HEK293 (cell line): Measurements from ENCODE around the gene CLCN1.

Experiments
- ZNF184 ChIP-seq: fragments of 450-650 bp; IDR thresholded peaks from 2 replicates; pipeline ENCODE4 v1.5.1; 2018; ENCODE audit warnings: missing biosample characterization, mild to moderate bottlenecking, missing genetic modification characterization
- ZNF274 ChIP-seq, 2 experiments: fragments of 200-500 bp in 1 of 2; fragments of 450-650 bp in 1 of 2; sonication (Bioruptor generic) in 1 of 2; formaldehyde crosslinking in 1 of 2; IDR thresholded peaks; 2 replicates each; pipeline versions ENCODE4 v1.5.1 to v1.6.1; 2014 to 2016; ENCODE audit warnings: borderline replicate concordance in 1 of 2, inconsistent platforms in 1 of 2, low read length in 1 of 2, missing biosample characterization in 1 of 2, missing genetic modification characterization in 1 of 2
- ZNF350 ChIP-seq: fragments of 450-650 bp; formaldehyde crosslinking; IDR thresholded peaks from 2 replicates; pipeline ENCODE4 v1.5.0; 2017; ENCODE audit warnings: missing biosample characterization, mild to moderate bottlenecking, missing genetic modification characterization
- ZNF558 ChIP-seq: fragments of 450-650 bp; formaldehyde crosslinking; IDR thresholded peaks from 2 replicates; pipeline ENCODE4 v1.5.1; 2016; ENCODE audit warnings: missing biosample characterization, missing genetic modification characterization
- TF ChIP-seq, protein P1 (sequence below): fragments of 450-650 bp; formaldehyde crosslinking; IDR thresholded peaks from 2 replicates; pipeline ENCODE4 v1.5.1; 2016; ENCODE audit warnings: missing biosample characterization, missing genetic modification characterization
- TF ChIP-seq, protein P2 (sequence below): fragments of 450-650 bp; formaldehyde crosslinking; IDR thresholded peaks from 2 replicates; pipeline ENCODE4 v1.5.1; 2017; ENCODE audit warnings: missing biosample characterization, missing genetic modification characterization
- TF ChIP-seq, protein P3 (sequence below): fragments of 450-650 bp; formaldehyde crosslinking; IDR thresholded peaks from 2 replicates; pipeline ENCODE4 v1.5.1; 2016; ENCODE audit warnings: missing biosample characterization, missing genetic modification characterization

DNA sequence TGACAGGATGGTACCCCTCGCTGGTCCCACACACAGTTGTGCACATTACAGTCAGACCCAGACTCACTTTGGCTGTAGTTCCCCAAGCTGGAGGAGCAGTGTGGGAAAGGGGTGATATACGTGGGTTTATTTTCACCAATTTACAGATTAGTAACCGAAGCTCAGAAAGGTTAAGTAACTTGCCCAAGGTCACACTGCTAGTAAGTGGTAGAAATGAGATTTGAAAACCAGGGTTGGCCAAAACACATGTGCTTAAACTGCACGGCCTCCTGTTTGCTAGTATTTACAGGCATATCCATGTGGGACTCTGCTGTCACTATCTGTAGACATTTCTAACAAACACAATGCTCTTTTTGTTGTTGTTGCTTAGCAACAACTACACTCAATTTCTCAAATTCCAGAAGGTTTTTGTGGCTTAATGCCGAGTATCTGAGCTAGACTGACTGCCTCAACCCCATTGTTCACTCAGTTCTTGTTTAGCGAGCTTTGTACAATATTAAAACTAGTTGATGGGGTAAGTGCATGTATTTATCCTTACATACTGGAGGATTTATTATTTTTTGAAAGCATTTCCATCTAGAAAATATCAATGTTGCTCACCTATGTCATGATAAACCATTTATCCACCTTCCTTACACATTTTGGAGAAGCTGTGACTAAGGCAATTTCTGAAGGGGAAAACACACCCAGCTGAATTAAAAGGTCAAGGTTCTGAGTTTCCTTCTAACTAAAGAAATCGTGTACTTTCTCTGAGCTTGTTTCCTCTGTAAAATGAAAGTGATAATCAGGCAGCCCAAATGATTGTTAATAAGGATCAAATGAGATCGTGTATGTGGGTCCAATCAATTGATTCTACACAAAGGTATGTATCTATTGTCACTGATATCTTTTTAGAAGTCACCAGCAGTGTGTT lies 36.5 kb upstream of the CLCN1 start:
- TF ChIP-seq, protein P1, sequence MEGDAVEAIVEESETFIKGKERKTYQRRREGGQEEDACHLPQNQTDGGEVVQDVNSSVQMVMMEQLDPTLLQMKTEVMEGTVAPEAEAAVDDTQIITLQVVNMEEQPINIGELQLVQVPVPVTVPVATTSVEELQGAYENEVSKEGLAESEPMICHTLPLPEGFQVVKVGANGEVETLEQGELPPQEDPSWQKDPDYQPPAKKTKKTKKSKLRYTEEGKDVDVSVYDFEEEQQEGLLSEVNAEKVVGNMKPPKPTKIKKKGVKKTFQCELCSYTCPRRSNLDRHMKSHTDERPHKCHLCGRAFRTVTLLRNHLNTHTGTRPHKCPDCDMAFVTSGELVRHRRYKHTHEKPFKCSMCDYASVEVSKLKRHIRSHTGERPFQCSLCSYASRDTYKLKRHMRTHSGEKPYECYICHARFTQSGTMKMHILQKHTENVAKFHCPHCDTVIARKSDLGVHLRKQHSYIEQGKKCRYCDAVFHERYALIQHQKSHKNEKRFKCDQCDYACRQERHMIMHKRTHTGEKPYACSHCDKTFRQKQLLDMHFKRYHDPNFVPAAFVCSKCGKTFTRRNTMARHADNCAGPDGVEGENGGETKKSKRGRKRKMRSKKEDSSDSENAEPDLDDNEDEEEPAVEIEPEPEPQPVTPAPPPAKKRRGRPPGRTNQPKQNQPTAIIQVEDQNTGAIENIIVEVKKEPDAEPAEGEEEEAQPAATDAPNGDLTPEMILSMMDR (tag by site-specific recombination), result no peak
- TF ChIP-seq, protein P2, sequence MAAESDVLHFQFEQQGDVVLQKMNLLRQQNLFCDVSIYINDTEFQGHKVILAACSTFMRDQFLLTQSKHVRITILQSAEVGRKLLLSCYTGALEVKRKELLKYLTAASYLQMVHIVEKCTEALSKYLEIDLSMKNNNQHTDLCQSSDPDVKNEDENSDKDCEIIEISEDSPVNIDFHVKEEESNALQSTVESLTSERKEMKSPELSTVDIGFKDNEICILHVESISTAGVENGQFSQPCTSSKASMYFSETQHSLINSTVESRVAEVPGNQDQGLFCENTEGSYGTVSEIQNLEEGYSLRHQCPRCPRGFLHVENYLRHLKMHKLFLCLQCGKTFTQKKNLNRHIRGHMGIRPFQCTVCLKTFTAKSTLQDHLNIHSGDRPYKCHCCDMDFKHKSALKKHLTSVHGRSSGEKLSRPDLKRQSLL, result no peak
- TF ChIP-seq, protein P3, sequence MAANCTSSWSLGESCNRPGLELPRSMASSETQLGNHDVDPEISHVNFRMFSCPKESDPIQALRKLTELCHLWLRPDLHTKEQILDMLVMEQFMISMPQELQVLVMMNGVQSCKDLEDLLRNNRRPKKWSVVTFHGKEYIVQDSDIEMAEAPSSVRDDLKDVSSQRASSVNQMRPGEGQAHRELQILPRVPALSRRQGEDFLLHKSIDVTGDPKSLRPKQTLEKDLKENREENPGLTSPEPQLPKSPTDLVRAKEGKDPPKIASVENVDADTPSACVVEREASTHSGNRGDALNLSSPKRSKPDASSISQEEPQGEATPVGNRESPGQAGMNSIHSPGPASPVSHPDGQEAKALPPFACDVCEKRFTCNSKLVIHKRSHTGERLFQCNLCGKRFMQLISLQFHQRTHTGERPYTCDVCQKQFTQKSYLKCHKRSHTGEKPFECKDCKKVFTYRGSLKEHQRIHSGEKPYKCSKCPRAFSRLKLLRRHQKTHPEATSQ (tag by site-specific recombination), result no peak
- TF ChIP-seq ZNF558 (tag by site-specific recombination) (no peak), ZNF350 (tag by site-specific recombination) (no peak), ZNF184 (tag by site-specific recombination) (no peak), ZNF274 (IDR thresholded peaks at IDR 0.05; ENCODE audit: low read length) (no peak), ZNF274 (tag by site-specific recombination; IDR thresholded peaks at IDR 0.05; ENCODE audit: borderline replicate concordance) (no peak)
